ENCODE measurements around the gene C2orf81. TPM values are rescaled to one million over a fixed set of nuclear protein-coding genes. Genes with fewer than 3 reads are reported as not detected.

The C2orf81 gene
- total RNA-seq, 1 donor = 2.7 TPM

- no peak for DNase-seq (ENCODE audit: low read depth in 2 of 3, low spot score in 2 of 3)
These were observed 56.6 kb downstream of the C2orf81 start for GRCh38 chr2:74364533-74365505.

Other genes starting within 250 kb of the C2orf81 start
- 61.1 TPM for gene MOB1A, start 242.7 kb downstream of the C2orf81 start, total RNA-seq
- gene MTHFD2, start 223.0 kb downstream of the C2orf81 start, total RNA-seq = 31.8 TPM
- 4.3 TPM for gene SLC4A5, start 78.2 kb downstream of the C2orf81 start, total RNA-seq
- gene DCTN1, start 41.3 kb downstream of the C2orf81 start, total RNA-seq = 98.3 TPM
- 98.0 TPM for gene WDR54, start 111 bp upstream of the C2orf81 start, total RNA-seq
- 18.6 TPM for gene RTKN, start 20.3 kb upstream of the C2orf81 start, total RNA-seq
- 18.0 TPM for gene INO80B, start 33.5 kb upstream of the C2orf81 start, total RNA-seq
- 121 TPM for gene WBP1, start 36.8 kb upstream of the C2orf81 start, total RNA-seq
- gene MOGS, start 43.8 kb upstream of the C2orf81 start, total RNA-seq = 68.1 TPM
- 36.4 TPM for gene MRPL53, start 51.1 kb upstream of the C2orf81 start, total RNA-seq
- gene CCDC142, start 61.4 kb upstream of the C2orf81 start, total RNA-seq = 31.5 TPM
- 15.6 TPM for gene TTC31, start 61.5 kb upstream of the C2orf81 start, total RNA-seq
- 0.54 TPM for gene LBX2, start 78.0 kb upstream of the C2orf81 start, total RNA-seq
- 16.2 TPM for gene PCGF1, start 86.1 kb upstream of the C2orf81 start, total RNA-seq
- gene TLX2, start 92.8 kb upstream of the C2orf81 start, total RNA-seq = 0.27 TPM
- under 0.01 TPM for gene DQX1, start 104.6 kb upstream of the C2orf81 start, total RNA-seq
- gene AUP1, start 108.1 kb upstream of the C2orf81 start, total RNA-seq = 121 TPM
- 108 TPM for gene HTRA2, start 108.3 kb upstream of the C2orf81 start, total RNA-seq
- 14.3 TPM for gene LOXL3, start 132.3 kb upstream of the C2orf81 start, total RNA-seq
- 61.7 TPM for gene DOK1, start 133.1 kb upstream of the C2orf81 start, total RNA-seq
- 0.54 TPM for gene M1AP, start 226.7 kb upstream of the C2orf81 start, total RNA-seq
- gene SEMA4F, start 232.6 kb upstream of the C2orf81 start, total RNA-seq = 4.8 TPM